ENCODE results near the gene FLACC1.
"Not testable (repeated sequence)": the region's sequence is repeated elsewhere in the genome, so short reads cannot be mapped to it uniquely, and the experiment has no call there.

FLACC1 gene

GRCh38 chr2:201357221-201357620, at the start of gene FLACC1:
Gene FLACC1 (minus strand): TSS chr2:201357345. CDS start chr2:201351404, 5,941 bp downstream.
- DNase-seq (ENCODE audit: low read depth in 3 of 3, low spot score in 1 of 3): no peak

- DNase-seq (ENCODE audit: low read depth in 3 of 3, low spot score in 1 of 3): no peak
These were observed 49.0 kb upstream of the FLACC1 start for GRCh38 chr2:201406077-201406662.

GRCh38 chr2:201404699-201405280, 47.6 kb upstream of the FLACC1 start:
- DNase-seq (ENCODE audit: low read depth in 3 of 3, low spot score in 1 of 3): no peak

GRCh38 chr2:201403880-201404279, 46.7 kb upstream of the FLACC1 start:
- no peak for DNase-seq (ENCODE audit: low read depth in 3 of 3, low spot score in 1 of 3)

GRCh38 chr2:201402651-201403562, 45.8 kb upstream of the FLACC1 start:
- no peak for DNase-seq (ENCODE audit: low read depth in 3 of 3, low spot score in 1 of 3)

GRCh38 chr2:201401815-201402214, 44.7 kb upstream of the FLACC1 start:
- no peak for DNase-seq (ENCODE audit: low read depth in 3 of 3, low spot score in 1 of 3)

GRCh38 chr2:201396595-201396994, 39.5 kb upstream of the FLACC1 start:
- no peak for DNase-seq (ENCODE audit: low read depth in 3 of 3, low spot score in 1 of 3)

- no peak for DNase-seq (ENCODE audit: low read depth in 3 of 3, low spot score in 1 of 3)
These were observed 26.0 kb upstream of the FLACC1 start for GRCh38 chr2:201383136-201383535.

- no peak for DNase-seq (ENCODE audit: low read depth in 3 of 3, low spot score in 1 of 3)
These were observed 21.6 kb upstream of the FLACC1 start for GRCh38 chr2:201378496-201379397.

- no peak for DNase-seq (ENCODE audit: low read depth in 3 of 3, low spot score in 1 of 3)
These were observed 20.1 kb upstream of the FLACC1 start for GRCh38 chr2:201377218-201377617.

- DNase-seq (ENCODE audit: low read depth in 3 of 3, low spot score in 1 of 3): no peak
These were observed 12.6 kb upstream of the FLACC1 start for GRCh38 chr2:201369775-201370174.

- DNase-seq (ENCODE audit: low read depth in 3 of 3, low spot score in 1 of 3): not testable (repeated sequence)
These were observed 12.2 kb upstream of the FLACC1 start for GRCh38 chr2:201369318-201369717.

GRCh38 chr2:201366146-201366545, 9.0 kb upstream of the FLACC1 start:
- no peak for DNase-seq (ENCODE audit: low read depth in 3 of 3, low spot score in 1 of 3)

- DNase-seq (ENCODE audit: low read depth in 3 of 3, low spot score in 1 of 3): no peak
These were observed 6.9 kb upstream of the FLACC1 start for GRCh38 chr2:201363857-201364560.

- no peak for DNase-seq (ENCODE audit: low read depth in 3 of 3, low spot score in 1 of 3)
These were observed 5.3 kb upstream of the FLACC1 start for GRCh38 chr2:201362396-201362795.

GRCh38 chr2:201361078-201361733, 4.1 kb upstream of the FLACC1 start:
- no peak for DNase-seq (ENCODE audit: low read depth in 3 of 3, low spot score in 1 of 3)

GRCh38 chr2:201360256-201360655, 3.1 kb upstream of the FLACC1 start:
- no peak for DNase-seq (ENCODE audit: low read depth in 3 of 3, low spot score in 1 of 3)

GRCh38 chr2:201358684-201359083, 1.5 kb upstream of the FLACC1 start:
- DNase-seq (ENCODE audit: low read depth in 3 of 3, low spot score in 1 of 3): no peak

- DNase-seq (ENCODE audit: low read depth in 3 of 3, low spot score in 1 of 3): no peak
These were observed 4.0 kb downstream of the FLACC1 start for GRCh38 chr2:201353116-201353515.

- no peak for DNase-seq (ENCODE audit: low read depth in 3 of 3, low spot score in 1 of 3)
These were observed 6.3 kb downstream of the FLACC1 start for GRCh38 chr2:201350879-201351278.

All from stimulated activated CD4-positive, alpha-beta T cell treated with anti-CD3 and anti-CD28 coated beads, TNF-alpha, amount 100 ng/mL, for 1 hour (primary cell).